GM12878 (cell line): Measurements from ENCODE around the gene CGB5.

ENCODE experiments used
- CTCF ChIP-seq, 3 experiments: IDR thresholded peaks in 2 of 3; conservative IDR thresholded peaks in 1 of 3; 2 replicates each; pipeline ENCODE4 v1.5.1; 2011; ENCODE audit warnings: low read depth in 3 of 3, low read length in 3 of 3, mild to moderate bottlenecking in 3 of 3, control low read depth in 2 of 3, moderate library complexity in 2 of 3, inconsistent platforms in 1 of 3, mixed read lengths in 1 of 3; ENCODE audit not compliant: control insufficient read depth in 2 of 3, insufficient read depth in 1 of 3; ENCODE audit errors: extremely low read depth in 1 of 3
- REST ChIP-seq: IDR thresholded peaks from 2 replicates; pipeline ENCODE4 v1.6.1; 2012; ENCODE audit warnings: mild to moderate bottlenecking, low read depth, low read length

- no peak for TF ChIP-seq REST
- TF ChIP-seq CTCF (IDR thresholded peaks at IDR 0.05 in 2 of 3, conservative IDR thresholded peaks at IDR 0.05 in 1 of 3; ENCODE audit: control insufficient read depth in 2 of 3, extremely low read depth in 1 of 3, insufficient read depth in 1 of 3, low read depth in 3 of 3, low read length in 3 of 3) = no peak
Measured at GRCh38 chr19:49009828-49010227, 33.8 kb upstream of the CGB5 start.
